Transverse colon (tissue), 4 donors: Measurements from ENCODE around the gene SMIM14. TPM values are rescaled to one million over a fixed set of nuclear protein-coding genes. Genes with fewer than 3 reads are reported as not detected.
"Not testable (repeated sequence)": the region's sequence is repeated elsewhere in the genome, so short reads cannot be mapped to it uniquely, and the experiment has no call there.

ENCODE experiments used
- DNase-seq: peaks from one replicate; pipeline ENCODE4 v3.0.0-alpha.2; 2019
- H3K27ac ChIP-seq, 4 donors: fragments of 200-600 bp; sonication (generic); 2 replicates each; pipeline ENCODE4 v1.5.1; 2016 to 2018; ENCODE audit warnings: inconsistent platforms in 4 of 4
- H3K27me3 ChIP-seq: fragments of 200-600 bp; sonication (generic); 2 replicates; pipeline ENCODE4 v1.5.1; 2017; ENCODE audit warnings: inconsistent platforms
- H3K36me3 ChIP-seq, 4 donors: fragments of 200-600 bp; sonication (generic); 2 replicates each; pipeline ENCODE4 v1.5.1; 2017 to 2019; ENCODE audit warnings: inconsistent platforms in 4 of 4
- H3K4me1 ChIP-seq, 4 donors: fragments of 200-600 bp; sonication (generic); 2 replicates each; pipeline ENCODE4 v1.5.1; 2017 to 2020; ENCODE audit warnings: inconsistent platforms in 4 of 4
- H3K4me3 ChIP-seq, 4 donors: fragments of 200-600 bp; sonication (generic); 1 replicate in 1 of 4; 2 replicates in 3 of 4; pipeline versions ENCODE4 v1.5.1 to v1.6.1; 2017 to 2019; ENCODE audit warnings: inconsistent platforms in 4 of 4
- H3K9me3 ChIP-seq, 2 donors: fragments of 200-600 bp; sonication (generic); 2 replicates each; pipeline ENCODE4 v1.5.1; 2017 to 2019; ENCODE audit warnings: inconsistent platforms in 2 of 2
- EP300 ChIP-seq: sonication (generic); formaldehyde crosslinking; IDR thresholded peaks from one replicate; pipeline ENCODE4 v1.6.1; 2017; ENCODE audit warnings: antibody characterized with exemption, low read depth
- POLR2A ChIP-seq: fragments of 450-650 bp; IDR thresholded peaks from one replicate; pipeline ENCODE4 v1.6.1; 2016; ENCODE audit warnings: antibody characterized with exemption, mild to moderate bottlenecking, moderate library complexity
- POLR2AphosphoS5 ChIP-seq, 3 donors: sonication (generic); formaldehyde crosslinking; IDR thresholded peaks; one replicate each; pipeline ENCODE4 v1.6.1; 2016; ENCODE audit warnings: antibody characterized with exemption in 3 of 3
- WGBS, 2 donors: methylation state at CpG; one replicate each; pipeline ENCODE4 v1.1.5; 2018; ENCODE audit warnings: low coverage in 1 of 2; 5-methylcytosine and 5-hydroxymethylcytosine counted together
- in situ Hi-C, 4 donors: fragments of 200-750 bp; cut with MboI; loops; one replicate each; pipeline versions ENCODE4 v1.15.0 to v1.15.1; 2017; ENCODE audit warnings: low sequenced_read_pairs in 3 of 4, low pct_ligation_motif_present in 1 of 4, low pct_unique_long_range_greater_than_20kb in 1 of 4
- intact Hi-C: fragments of 100-400 bp; cut with DNase I; formaldehyde crosslinking; loops from one replicate; pipeline ENCODE4 v1.15.1; 2023; ENCODE audit warnings: low total_unique reads
- total RNA-seq, 4 donors: library from RNA; depleted of rRNA; stranded (reverse); fragments of >200 nt; gene quantifications; one replicate each; pipeline ENCODE4 v1.1.0, GENCODE V29; 2016
- TF ChIP-seq, protein P1 (sequence below), 5 experiments: fragments of 200-600 bp in 3 of 5; fragments of 450-650 bp in 2 of 5; sonication (generic) in 3 of 5; IDR thresholded peaks; 1 replicate in 2 of 5; 2 replicates in 3 of 5; pipeline ENCODE4 v1.5.1; 2016 to 2017; ENCODE audit warnings: antibody characterized with exemption in 5 of 5, inconsistent platforms in 3 of 5, mild to moderate bottlenecking in 2 of 5, moderate library complexity in 1 of 5

SMIM14 gene
- total RNA-seq, 4 donors from 2014 or later, result 23.1 to 103 (median 72.4) TPM

GRCh38 chr4:39616651-39617050 is 22.0 kb downstream of the SMIM14 start:
- H3K27ac ChIP-seq, result no peak overlapping the region
- TF ChIP-seq, protein P1, sequence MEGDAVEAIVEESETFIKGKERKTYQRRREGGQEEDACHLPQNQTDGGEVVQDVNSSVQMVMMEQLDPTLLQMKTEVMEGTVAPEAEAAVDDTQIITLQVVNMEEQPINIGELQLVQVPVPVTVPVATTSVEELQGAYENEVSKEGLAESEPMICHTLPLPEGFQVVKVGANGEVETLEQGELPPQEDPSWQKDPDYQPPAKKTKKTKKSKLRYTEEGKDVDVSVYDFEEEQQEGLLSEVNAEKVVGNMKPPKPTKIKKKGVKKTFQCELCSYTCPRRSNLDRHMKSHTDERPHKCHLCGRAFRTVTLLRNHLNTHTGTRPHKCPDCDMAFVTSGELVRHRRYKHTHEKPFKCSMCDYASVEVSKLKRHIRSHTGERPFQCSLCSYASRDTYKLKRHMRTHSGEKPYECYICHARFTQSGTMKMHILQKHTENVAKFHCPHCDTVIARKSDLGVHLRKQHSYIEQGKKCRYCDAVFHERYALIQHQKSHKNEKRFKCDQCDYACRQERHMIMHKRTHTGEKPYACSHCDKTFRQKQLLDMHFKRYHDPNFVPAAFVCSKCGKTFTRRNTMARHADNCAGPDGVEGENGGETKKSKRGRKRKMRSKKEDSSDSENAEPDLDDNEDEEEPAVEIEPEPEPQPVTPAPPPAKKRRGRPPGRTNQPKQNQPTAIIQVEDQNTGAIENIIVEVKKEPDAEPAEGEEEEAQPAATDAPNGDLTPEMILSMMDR (IDR thresholded peaks at IDR 0.05), result no peak
- TF ChIP-seq POLR2AphosphoS5 (IDR thresholded peaks at IDR 0.05) (no peak), EP300 (no peak), POLR2A (no peak)

DNA sequence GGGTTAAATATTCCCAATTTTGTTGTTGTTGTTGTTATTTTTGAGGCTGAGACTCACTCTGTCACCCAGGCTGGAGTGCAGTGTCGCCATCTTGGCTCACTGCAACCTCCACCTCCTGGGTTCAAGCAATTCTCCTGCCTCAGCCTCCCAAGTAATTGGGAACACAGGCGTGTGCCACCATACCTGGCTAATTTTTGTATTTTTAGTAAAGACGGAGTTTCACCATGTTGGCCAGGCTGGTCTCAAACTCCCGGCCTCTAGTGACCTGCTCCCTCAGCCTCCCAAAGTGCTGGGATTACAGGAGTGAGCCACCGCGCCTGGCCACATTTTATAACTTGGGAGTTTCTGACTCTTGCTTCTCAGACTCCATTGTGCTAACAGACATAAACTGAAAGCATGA is 22.6 kb downstream of the SMIM14 start:
- intact Hi-C loops, in situ Hi-C loops, H3K27ac ChIP-seq, H3K27me3 ChIP-seq, H3K4me3 ChIP-seq, H3K9me3 ChIP-seq, DNase-seq, H3K36me3 ChIP-seq: not testable (repeated sequence)
- 86 to 91% methylated on average over 4 to 6 of the region's 6 CpGs for WGBS, 2 donors
- peaks cover 0 to 64% (median 29%) of the 10 kb centered on the region in 4 donors for H3K4me1 ChIP-seq

More at GRCh38 chr4:39616651-39617050, 22.0 kb downstream of the SMIM14 start:
- intact Hi-C loops (no loop called here), in situ Hi-C loops (no loop called here)
- Histone ChIP-seq H3K4me1 (peaks cover 0 to 70% (median 33%) of the 10 kb centered on the region in 4 donors), H3K4me3 (no peak overlapping the region), H3K36me3 (no peaks in the 10 kb centered on the region), H3K27me3 (no peaks in the 10 kb centered on the region), H3K9me3 (no peaks in the 10 kb centered on the region)
- WGBS, 2 donors, result 82 to 88% methylated on average over 1 of the region's 1 CpG
- no peak for DNase-seq

DNA sequence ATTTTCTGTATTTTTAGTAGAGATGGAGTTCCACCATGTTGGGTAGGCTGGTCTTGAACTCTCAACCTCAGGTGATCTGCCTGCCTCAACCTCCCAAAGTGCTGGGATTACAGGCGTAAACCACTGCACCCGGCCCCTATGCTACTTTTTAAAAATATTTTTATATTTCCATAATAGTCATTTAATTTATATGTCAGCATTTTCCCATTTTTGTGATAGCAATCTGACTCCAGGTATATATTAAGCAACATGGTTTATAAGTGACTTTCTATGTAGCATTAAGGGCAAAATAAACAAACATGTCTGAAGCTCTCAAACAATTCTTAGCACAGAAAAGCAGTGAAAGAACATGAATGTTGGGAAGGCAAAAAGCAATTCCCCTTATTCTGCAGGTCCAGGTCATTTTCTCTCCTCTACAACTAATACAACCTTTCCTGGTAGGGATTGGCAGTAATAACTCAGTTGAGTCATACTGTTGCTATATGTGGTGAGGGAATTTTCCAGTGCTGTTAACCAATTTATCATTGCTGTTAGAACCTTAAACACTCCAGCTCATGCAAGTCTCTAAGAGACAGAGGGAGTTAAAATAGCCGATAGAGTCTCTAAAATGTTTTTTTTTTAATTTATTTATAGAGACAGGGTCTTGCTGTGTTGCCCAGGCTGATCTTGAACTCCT is 24.0 kb downstream of the SMIM14 start:
- no peak for DNase-seq
- no peak overlapping the region for H3K4me3 ChIP-seq
- no peaks in the 10 kb centered on the region for H3K9me3 ChIP-seq
- peak overlapping the region in 3 of 4 donors; percentile 9 to 41 (median 28) for H3K27ac ChIP-seq
- WGBS, 2 donors, result 75 to 77% methylated on average over 2 to 3 of the region's 3 CpGs
- in situ Hi-C loops, result no loop called here
- no peaks in the 10 kb centered on the region for H3K36me3 ChIP-seq
- TF ChIP-seq POLR2AphosphoS5 (IDR thresholded peaks at IDR 0.05) (no peak), POLR2A (no peak), EP300 (no peak)
- TF ChIP-seq, protein P1 (IDR thresholded peaks at IDR 0.05), result no peak
- H3K4me1 ChIP-seq, result peaks cover 0 to 58% (median 28%) of the 10 kb centered on the region in 4 donors
- intact Hi-C loops, result loop anchor here (1.0 kb wide), 1 partner anchor 20 kb away; no protein-coding TSS in a partner anchor
- no peaks in the 10 kb centered on the region for H3K27me3 ChIP-seq

DNA sequence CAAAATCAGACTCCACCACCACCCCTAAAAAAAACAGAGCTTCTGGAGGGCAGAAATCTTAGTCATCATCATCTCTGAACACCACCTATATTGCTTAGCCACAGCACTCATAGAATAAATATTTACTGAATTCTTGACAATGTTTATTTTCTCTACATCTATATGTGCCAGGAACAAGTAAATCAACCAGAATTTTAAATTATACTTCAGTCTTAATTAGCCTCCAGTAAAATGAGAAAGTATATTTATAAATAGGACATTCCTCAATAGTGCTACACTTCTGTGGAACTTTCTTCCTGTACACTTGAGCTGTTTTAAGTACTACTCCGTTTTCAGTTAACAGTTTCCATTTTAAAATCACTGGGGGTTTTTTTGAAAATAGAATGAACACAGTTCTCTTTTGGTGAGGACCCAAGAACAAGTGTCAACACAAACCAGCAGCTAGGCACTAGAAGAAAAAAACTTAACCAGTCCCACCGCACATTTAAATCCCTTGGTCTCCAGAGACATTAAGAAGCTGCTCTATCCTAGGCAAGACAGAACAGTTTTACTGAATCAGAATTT is 25.5 kb downstream of the SMIM14 start:
- intact Hi-C loops (no loop called here), in situ Hi-C loops (no loop called here)
- H3K4me3 ChIP-seq, result no peak overlapping the region
- H3K9me3 ChIP-seq, result no peaks in the 10 kb centered on the region
- H3K27ac ChIP-seq, result peak overlapping the region; percentile 9 to 59 (median 35)
- H3K36me3 ChIP-seq, result no peaks in the 10 kb centered on the region
- 25 to 31% methylated on average over 1 to 2 of the region's 2 CpGs for WGBS, 2 donors
- no peaks in the 10 kb centered on the region for H3K27me3 ChIP-seq
- peaks cover 0 to 58% (median 29%) of the 10 kb centered on the region in 4 donors for H3K4me1 ChIP-seq
- DNase-seq, result no peak
- TF ChIP-seq, protein P1 (IDR thresholded peaks at IDR 0.05), result no peak
- TF ChIP-seq POLR2A (no peak), POLR2AphosphoS5 (IDR thresholded peaks at IDR 0.05) (no peak), EP300 (no peak)
